Glutamatergic neuron (in vitro differentiated cells): Measurements from ENCODE around the gene KLHDC4. TPM values are rescaled to one million over a fixed set of nuclear protein-coding genes. Genes with fewer than 3 reads are reported as not detected.

Source experiments
- DNase-seq: peaks from one replicate; pipeline ENCODE4 v3.0.0; 2022
- H3K27ac Mint-ChIP-seq: one replicate; pipeline ENCODE4 v1.8.0; 2020; ENCODE audit warnings: mild to moderate bottlenecking, mixed read lengths, inconsistent platforms; ENCODE audit not compliant: unreplicated experiment
- H3K27me3 Mint-ChIP-seq: one replicate; pipeline ENCODE4 v1.8.0; 2020; ENCODE audit warnings: mild to moderate bottlenecking, moderate library complexity, mixed read lengths, inconsistent platforms; ENCODE audit not compliant: unreplicated experiment
- H3K36me3 Mint-ChIP-seq: one replicate; pipeline ENCODE4 v1.8.0; 2020; ENCODE audit warnings: mild to moderate bottlenecking, mixed read lengths, inconsistent platforms; ENCODE audit not compliant: unreplicated experiment
- H3K4me1 Mint-ChIP-seq: one replicate; pipeline ENCODE4 v1.8.0; 2020; ENCODE audit warnings: mild to moderate bottlenecking, low read depth, mixed read lengths, inconsistent platforms; ENCODE audit not compliant: unreplicated experiment
- H3K4me3 Mint-ChIP-seq: one replicate; pipeline ENCODE4 v1.8.0; 2020; ENCODE audit warnings: mild to moderate bottlenecking, mixed read lengths, inconsistent platforms; ENCODE audit not compliant: unreplicated experiment
- H3K9me3 Mint-ChIP-seq: one replicate; pipeline ENCODE4 v1.8.0; 2020; ENCODE audit warnings: mild to moderate bottlenecking, moderate library complexity, mixed read lengths, inconsistent platforms; ENCODE audit not compliant: unreplicated experiment
- total RNA-seq: library from RNA; stranded (reverse); fragmentation: NEBNext Ultra II Directional; extraction: Animal tissue kit (Norgen Biotek cat#: 25700); gene quantifications from one replicate; pipeline ENCODE4 v1.2.1, GENCODE V29; 2021; ENCODE audit not compliant: unreplicated experiment
- TF ChIP-seq, protein P1 (sequence below): fragments of 200-600 bp; sonication (generic); IDR thresholded peaks from one replicate; pipeline ENCODE4 v1.5.0; 2021; ENCODE audit not compliant: partially characterized antibody, unreplicated experiment

The KLHDC4 gene
- total RNA-seq, 1 donor from 2014 or later = 65.4 TPM

DNA sequence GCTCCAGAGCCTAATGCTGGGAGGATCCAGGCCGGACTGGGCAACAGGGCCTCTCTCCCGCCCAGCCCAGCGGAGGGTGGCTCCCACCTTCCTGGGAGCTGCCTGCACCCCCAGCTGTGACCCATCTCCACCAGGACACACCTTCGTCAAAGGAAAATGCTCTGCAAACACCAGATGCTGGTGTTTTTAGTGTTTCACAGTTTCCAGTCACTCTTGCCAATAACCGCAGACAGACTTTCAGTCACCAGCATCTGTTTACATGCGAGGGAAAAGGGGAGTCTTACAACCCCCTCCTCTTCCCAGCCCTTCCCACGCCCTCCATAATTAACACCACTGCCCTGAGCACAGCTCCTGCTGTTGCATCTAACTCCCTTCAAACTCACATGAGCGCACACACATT lies 25.3 kb downstream of the KLHDC4 start:
- TF ChIP-seq, protein P1, sequence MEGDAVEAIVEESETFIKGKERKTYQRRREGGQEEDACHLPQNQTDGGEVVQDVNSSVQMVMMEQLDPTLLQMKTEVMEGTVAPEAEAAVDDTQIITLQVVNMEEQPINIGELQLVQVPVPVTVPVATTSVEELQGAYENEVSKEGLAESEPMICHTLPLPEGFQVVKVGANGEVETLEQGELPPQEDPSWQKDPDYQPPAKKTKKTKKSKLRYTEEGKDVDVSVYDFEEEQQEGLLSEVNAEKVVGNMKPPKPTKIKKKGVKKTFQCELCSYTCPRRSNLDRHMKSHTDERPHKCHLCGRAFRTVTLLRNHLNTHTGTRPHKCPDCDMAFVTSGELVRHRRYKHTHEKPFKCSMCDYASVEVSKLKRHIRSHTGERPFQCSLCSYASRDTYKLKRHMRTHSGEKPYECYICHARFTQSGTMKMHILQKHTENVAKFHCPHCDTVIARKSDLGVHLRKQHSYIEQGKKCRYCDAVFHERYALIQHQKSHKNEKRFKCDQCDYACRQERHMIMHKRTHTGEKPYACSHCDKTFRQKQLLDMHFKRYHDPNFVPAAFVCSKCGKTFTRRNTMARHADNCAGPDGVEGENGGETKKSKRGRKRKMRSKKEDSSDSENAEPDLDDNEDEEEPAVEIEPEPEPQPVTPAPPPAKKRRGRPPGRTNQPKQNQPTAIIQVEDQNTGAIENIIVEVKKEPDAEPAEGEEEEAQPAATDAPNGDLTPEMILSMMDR = no peak
- H3K27ac Mint-ChIP-seq = peak overlapping the region; percentile 3
- H3K36me3 Mint-ChIP-seq = peaks cover 10% of the 10 kb centered on the region
- peaks cover 4% of the 10 kb centered on the region for H3K27me3 Mint-ChIP-seq
- peaks cover 12% of the 10 kb centered on the region for H3K4me1 Mint-ChIP-seq
- no peak overlapping the region for H3K4me3 Mint-ChIP-seq
- no peak for DNase-seq
- H3K9me3 Mint-ChIP-seq = peaks cover 6% of the 10 kb centered on the region

DNA sequence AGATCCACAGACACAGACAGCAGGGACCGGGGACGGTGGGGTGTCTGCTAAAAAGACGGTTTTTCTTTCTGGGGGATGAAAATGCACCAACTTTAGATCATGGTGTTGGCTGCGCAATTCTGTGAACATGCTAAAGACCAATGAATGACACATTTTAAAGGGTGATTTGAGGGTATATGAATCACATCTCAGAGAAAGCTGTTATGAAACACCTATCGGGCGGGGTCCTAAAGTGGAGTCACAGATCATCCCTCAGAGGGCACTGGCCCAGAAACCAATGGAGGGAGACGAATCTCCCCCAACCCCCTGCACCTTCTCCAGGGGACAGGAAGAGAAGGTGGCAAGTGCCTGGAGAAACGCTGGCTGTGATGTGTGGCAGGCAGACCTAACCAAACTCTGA lies 26.0 kb downstream of the KLHDC4 start:
- H3K9me3 Mint-ChIP-seq = peaks cover 6% of the 10 kb centered on the region
- peaks cover 10% of the 10 kb centered on the region for H3K36me3 Mint-ChIP-seq
- peaks cover 2% of the 10 kb centered on the region for H3K27me3 Mint-ChIP-seq

DNA sequence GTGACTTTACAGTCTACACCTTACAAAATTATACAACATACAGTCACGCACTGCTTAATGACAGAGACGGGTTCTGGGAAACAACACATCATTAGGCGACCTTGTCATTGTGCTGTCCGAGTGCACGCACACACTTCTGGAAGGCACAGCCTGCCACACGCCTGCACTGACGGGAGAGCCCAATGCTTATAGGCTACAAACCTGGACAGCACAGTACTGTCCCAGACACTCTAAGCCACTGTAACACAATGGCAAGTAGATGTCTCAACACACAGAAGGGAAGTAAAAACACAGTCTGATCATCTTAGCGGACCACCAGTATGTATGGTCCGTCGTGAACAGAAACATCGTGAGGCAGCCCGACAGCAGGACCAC lies 29.8 kb downstream of the KLHDC4 start:
- H3K4me3 Mint-ChIP-seq = no peak overlapping the region
- DNase-seq = no peak
- no peaks in the 10 kb centered on the region for H3K9me3 Mint-ChIP-seq
- peaks cover 14% of the 10 kb centered on the region for H3K4me1 Mint-ChIP-seq
- H3K27me3 Mint-ChIP-seq = no peaks in the 10 kb centered on the region
- TF ChIP-seq, protein P1 = no peak
- H3K27ac Mint-ChIP-seq = peak overlapping the region; percentile 49
- H3K36me3 Mint-ChIP-seq = no peaks in the 10 kb centered on the region

More for the DNA sequence above, 26.0 kb downstream of the KLHDC4 start:
- Mint-ChIP-seq H3K27ac (no peak overlapping the region), H3K4me1 (peaks cover 12% of the 10 kb centered on the region), H3K4me3 (no peak overlapping the region)
- TF ChIP-seq, protein P1 = no peak
- no peak for DNase-seq

DNA sequence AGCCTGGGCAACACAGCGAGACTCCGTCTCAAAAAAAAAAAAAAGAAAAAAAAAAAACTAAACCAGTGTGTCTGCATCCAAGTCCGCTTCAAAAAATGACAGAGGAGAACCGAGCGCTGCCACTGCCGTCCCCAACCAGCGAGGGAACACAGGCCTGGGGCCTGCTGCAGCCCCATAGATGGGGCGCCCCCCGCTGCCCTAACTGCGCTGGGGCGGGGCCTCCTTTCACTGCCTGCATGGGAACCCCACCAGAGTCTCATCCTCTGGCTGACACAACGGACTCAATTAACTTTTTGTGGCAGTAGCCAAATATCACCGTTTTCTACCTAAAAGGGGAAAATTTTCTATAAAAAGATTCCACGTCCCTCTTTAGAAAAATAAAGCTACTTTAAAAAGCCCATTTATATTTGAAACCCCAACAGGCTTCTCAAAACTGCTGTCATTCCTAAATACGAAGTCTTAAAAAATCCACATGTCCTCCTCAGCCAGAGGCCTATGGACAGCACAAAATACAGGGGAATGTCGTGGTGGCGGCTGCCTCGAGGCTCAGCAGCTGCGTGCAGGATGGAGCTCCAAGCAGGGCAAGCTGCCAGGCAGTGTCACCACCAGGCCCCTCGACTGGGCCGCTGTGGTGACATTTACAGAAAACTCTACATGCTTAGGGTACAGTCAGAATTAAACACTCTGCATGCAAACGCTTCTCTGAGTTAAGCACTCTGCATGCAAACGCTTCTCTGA lies 30.3 kb downstream of the KLHDC4 start:
- peaks cover 9% of the 10 kb centered on the region for H3K4me1 Mint-ChIP-seq

DNA sequence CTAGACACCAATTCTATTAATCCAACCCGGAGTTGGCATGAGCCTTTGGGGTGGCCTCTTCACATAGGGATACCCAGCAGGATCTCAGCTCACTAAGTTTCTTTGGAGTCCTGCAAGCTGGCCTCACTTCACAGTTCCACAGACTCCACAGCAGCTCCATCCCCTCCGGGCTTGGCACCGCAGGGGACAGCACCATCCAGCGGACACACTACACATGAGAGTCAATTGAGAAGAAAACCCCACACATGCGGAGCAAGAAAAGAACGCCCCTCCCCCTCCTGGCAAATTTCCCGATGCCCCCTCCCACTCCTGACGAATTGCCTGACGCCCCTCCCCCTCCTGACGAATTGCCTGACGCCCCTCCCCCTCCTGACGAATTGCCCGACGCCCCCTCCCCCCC lies 31.1 kb downstream of the KLHDC4 start:
- TF ChIP-seq, protein P1 = no peak
- H3K4me1 Mint-ChIP-seq = peaks cover 9% of the 10 kb centered on the region
- no peaks in the 10 kb centered on the region for H3K9me3 Mint-ChIP-seq
- H3K4me3 Mint-ChIP-seq = no peak overlapping the region
- no peaks in the 10 kb centered on the region for H3K36me3 Mint-ChIP-seq
- DNase-seq = no peak
- no peaks in the 10 kb centered on the region for H3K27me3 Mint-ChIP-seq
- peak overlapping the region; percentile 43 for H3K27ac Mint-ChIP-seq

More for the DNA sequence above, 30.3 kb downstream of the KLHDC4 start:
- TF ChIP-seq, protein P1 = no peak
- Mint-ChIP-seq H3K36me3 (no peaks in the 10 kb centered on the region), H3K9me3 (no peaks in the 10 kb centered on the region), H3K27ac (no peak overlapping the region), H3K27me3 (no peaks in the 10 kb centered on the region), H3K4me3 (no peak overlapping the region)
- no peak for DNase-seq
